HCT116 (cell line): ENCODE data around the gene PHYHIPL. TPM values are rescaled to one million over a fixed set of nuclear protein-coding genes. Genes with fewer than 3 reads are reported as not detected.

Experiments used
- ATAC-seq: fragments of 200-7000 bp; cut with Tn5 transposase; 2 replicates; pipeline ENCODE4 v1.9.1; 2020; ENCODE audit warnings: mild to moderate bottlenecking, moderate library complexity
- BruUV-seq: library from RNA; stranded (reverse); fragments of 400-500 nt; replicated peaks from 2 replicates; lab custom pipeline; 2021; lab: Mats Ljungman, UMichigan
- CTCF ChIA-PET: fragments of 300-600 bp; sonication (Branson Sonifier 250); formaldehyde crosslinking; loops from one replicate; lab custom pipeline; 2021; ENCODE audit warnings: antibody characterized with exemption; lab: Charles Lee
- POLR2A ChIA-PET: fragments of 300-600, 350-600 bp; sonication (Branson Sonifier 250); formaldehyde crosslinking; loops from one replicate; lab custom pipeline; 2021; ENCODE audit warnings: antibody characterized with exemption; lab: Charles Lee
- RAD21 ChIA-PET, 2 experiments: fragments of 300-600 bp; sonication (Branson Sonifier 250); formaldehyde crosslinking; loops; one replicate each; lab custom pipeline; 2023; ENCODE audit warnings: low total read pairs in 2 of 2; ENCODE audit not compliant: uncharacterized antibody in 2 of 2, unreplicated experiment in 2 of 2, low non-redundant PET in 1 of 2; lab: Charles Lee
- DNase-seq: peaks from one replicate; pipeline ENCODE4 v3.0.0-alpha.2; 2010; ENCODE audit warnings: low read depth, low spot score
- H2AFZ ChIP-seq: fragments of 200-600 bp; shearing (Covaris generic), sonication (generic); 2 replicates; pipeline ENCODE4 v1.6.1; 2017; ENCODE audit warnings: low read depth, mixed run types, mixed read lengths, antibody characterized with exemption, low read length; ENCODE audit not compliant: poor library complexity, severe bottlenecking
- H3K27ac ChIP-seq: 2 replicates; pipeline ENCODE4 v1.5.1; 2012; ENCODE audit warnings: low read depth, low read length
- H3K27me3 ChIP-seq: fragments of 200-600 bp; sonication (generic); 2 replicates; pipeline ENCODE4 v1.6.1; 2016; ENCODE audit warnings: mixed run types, low read length, mixed read lengths; ENCODE audit not compliant: insufficient read depth
- H3K36me3 ChIP-seq, 2 experiments: fragments of 200-500 bp in 1 of 2; fragments of 200-600 bp in 1 of 2; sonication (Bioruptor generic) in 1 of 2; sonication (generic) in 1 of 2; 2 replicates each; pipeline versions ENCODE4 v1.5.1 to v1.6.1; 2014 to 2016; ENCODE audit warnings: low read length in 2 of 2, inconsistent platforms in 1 of 2, mixed read lengths in 1 of 2, mixed run types in 1 of 2; ENCODE audit not compliant: insufficient read depth in 2 of 2, control insufficient read depth in 1 of 2
- H3K4me1 ChIP-seq, 2 experiments: fragments of 200-600 bp in 1 of 2; sonication (generic) in 1 of 2; 2 replicates each; pipeline versions ENCODE4 v1.5.1 to v1.6.1; 2012 to 2017; ENCODE audit warnings: low read length in 2 of 2, inconsistent platforms in 1 of 2, mild to moderate bottlenecking in 1 of 2, mixed read lengths in 1 of 2, mixed run types in 1 of 2, moderate library complexity in 1 of 2; ENCODE audit not compliant: insufficient read depth in 2 of 2, control insufficient read depth in 1 of 2
- H3K4me2 ChIP-seq: fragments of 200-600 bp; sonication (generic); 2 replicates; pipeline ENCODE4 v1.6.1; 2017; ENCODE audit warnings: mixed run types, low read length, mixed read lengths
- H3K4me3 ChIP-seq, 2 experiments: fragments of 200-600 bp in 1 of 2; sonication (generic) in 1 of 2; replicated peaks in 1 of 2; 2 replicates each; pipeline ENCODE4 v1.5.1; 2011 to 2016; ENCODE audit warnings: low read length in 2 of 2, control low read depth in 1 of 2, low read depth in 1 of 2, mild to moderate bottlenecking in 1 of 2, mixed read lengths in 1 of 2, mixed run types in 1 of 2
- H3K79me2 ChIP-seq: fragments of 200-600 bp; sonication (generic); 2 replicates; pipeline ENCODE4 v1.6.1; 2017; ENCODE audit warnings: mild to moderate bottlenecking, mixed run types, low read length, moderate library complexity, mixed read lengths; ENCODE audit not compliant: insufficient read depth
- H3K9ac ChIP-seq: fragments of 200-600 bp; sonication (generic); 2 replicates; pipeline ENCODE4 v1.6.1; 2016; ENCODE audit warnings: low read length, mixed read lengths
- H3K9me2 ChIP-seq: fragments of 200-600 bp; sonication (generic), shearing (Covaris generic); 2 replicates; pipeline ENCODE4 v1.6.1; 2017; ENCODE audit warnings: mixed run types, mild to moderate bottlenecking, moderate library complexity; ENCODE audit not compliant: insufficient read depth
- H3K9me3 ChIP-seq, 2 experiments: fragments of 200-500 bp in 1 of 2; fragments of 200-600 bp in 1 of 2; sonication (Bioruptor generic) in 1 of 2; sonication (generic) in 1 of 2; 2 replicates each; pipeline ENCODE4 v1.6.1; 2014 to 2017; ENCODE audit warnings: low read length in 2 of 2, mixed read lengths in 2 of 2, inconsistent platforms in 1 of 2, low read depth in 1 of 2, mild to moderate bottlenecking in 1 of 2, mixed run types in 1 of 2, moderate library complexity in 1 of 2; ENCODE audit not compliant: control insufficient read depth in 1 of 2, insufficient read depth in 1 of 2
- H4K20me1 ChIP-seq: fragments of 200-600 bp; sonication (generic), shearing (Covaris generic); 2 replicates; pipeline ENCODE4 v1.6.1; 2017; ENCODE audit warnings: mixed run types, mild to moderate bottlenecking, moderate library complexity; ENCODE audit not compliant: insufficient read depth
- EGR1 ChIP-seq: IDR thresholded peaks from 2 replicates; pipeline ENCODE4 v1.6.1; 2012; ENCODE audit warnings: low read depth
- EZH2phosphoT487 ChIP-seq: fragments of 200-600 bp; IDR thresholded peaks from 2 replicates; pipeline ENCODE4 v1.6.1; 2018; ENCODE audit warnings: antibody characterized with exemption, borderline replicate concordance
- JUND ChIP-seq: IDR thresholded peaks from 2 replicates; pipeline ENCODE4 v1.6.1; 2012
- POLR2A ChIP-seq: IDR thresholded peaks from 2 replicates; pipeline ENCODE4 v1.7.0; 2011; ENCODE audit warnings: borderline replicate concordance; ENCODE audit not compliant: insufficient read depth, insufficient read length; ENCODE audit errors: extremely low read depth
- REST ChIP-seq: IDR thresholded peaks from 2 replicates; pipeline ENCODE4 v1.6.1; 2012; ENCODE audit warnings: low read depth
- SIN3A ChIP-seq: IDR thresholded peaks from 2 replicates; pipeline ENCODE4 v1.6.1; 2012; ENCODE audit warnings: low read depth
- SP1 ChIP-seq: IDR thresholded peaks from 2 replicates; pipeline ENCODE4 v1.6.1; 2012; ENCODE audit warnings: low read depth
- SRF ChIP-seq: IDR thresholded peaks from 2 replicates; pipeline ENCODE4 v1.6.1; 2012; ENCODE audit warnings: low read depth
- TCF7L2 ChIP-seq: IDR thresholded peaks from 2 replicates; pipeline ENCODE4 v1.7.0; 2011; ENCODE audit warnings: borderline replicate concordance, inconsistent platforms; ENCODE audit not compliant: insufficient read depth, insufficient read length; ENCODE audit errors: extremely low read depth
- YY1 ChIP-seq: IDR thresholded peaks from 2 replicates; pipeline ENCODE4 v1.6.1; 2011; ENCODE audit warnings: low read length, low read depth, moderate library complexity, mild to moderate bottlenecking; ENCODE audit not compliant: insufficient replicate concordance; ENCODE audit errors: extremely low read depth
- ZFX ChIP-seq: fragments of 450-650 bp; IDR thresholded peaks from 2 replicates; pipeline ENCODE4 v1.6.1; 2017
- ZNF274 ChIP-seq: fragments of 200-500 bp; sonication (Bioruptor generic); IDR thresholded peaks from 2 replicates; pipeline ENCODE4 v1.6.1; 2014; ENCODE audit warnings: mild to moderate bottlenecking, low read depth, low read length, inconsistent platforms
- intact Hi-C: fragments of 100-400 bp; cut with micrococcal nuclease; formaldehyde crosslinking; loops from 2 replicates; pipeline ENCODE4 v1.10.0; 2022
- total RNA-seq: library from RNA; stranded (reverse); gene quantifications from one replicate; pipeline ENCODE4 v1.2.1, GENCODE V29; 2021; ENCODE audit not compliant: unreplicated experiment
- TF ChIP-seq, protein P1 (sequence below): IDR thresholded peaks from 2 replicates; pipeline ENCODE4 v1.6.1; 2012
- TF ChIP-seq, protein P2 (sequence below): IDR thresholded peaks from 2 replicates; pipeline ENCODE4 v1.6.1; 2011; ENCODE audit warnings: mild to moderate bottlenecking, low read length, moderate library complexity; ENCODE audit not compliant: insufficient replicate concordance; ENCODE audit errors: extremely low read depth

Gene PHYHIPL
- total RNA-seq, 1 experiment from 2014 or later = not detected

GRCh38 chr10:59268460-59268859, 92.0 kb downstream of the PHYHIPL start:
- RAD21 ChIA-PET = no interaction called here
- H3K4me1 ChIP-seq = no peaks in the 10 kb centered on the region

DNA sequence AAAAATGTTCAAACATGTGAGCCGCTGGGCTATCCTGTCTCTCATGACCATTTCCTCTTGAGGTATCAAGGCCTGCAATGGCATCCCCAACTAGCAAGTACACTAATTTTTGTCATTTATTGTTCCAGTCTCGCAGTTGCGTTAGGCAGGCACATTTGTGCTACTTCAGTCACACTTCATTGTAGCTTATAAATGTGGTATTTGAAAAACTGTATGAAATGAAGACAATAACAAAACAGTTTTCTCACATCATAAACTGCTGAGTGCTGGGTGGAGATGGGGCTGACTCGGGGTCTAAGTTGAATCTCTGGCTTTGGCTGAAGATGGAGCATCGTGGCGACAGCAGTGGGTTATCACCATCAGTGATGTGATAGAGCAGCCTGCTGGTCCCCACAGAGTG, 93.2 kb downstream of the PHYHIPL start:
- Histone ChIP-seq H3K9me2 (0 out of 2 replicates have a peak, but pooled peaks cover 3% of the 10 kb centered on the region), H3K27me3 (peaks cover 59% of the 10 kb centered on the region), H3K9me3 (no peaks in the 10 kb centered on the region), H3K4me1 (no peaks in the 10 kb centered on the region), H3K36me3 (no peaks in the 10 kb centered on the region), H4K20me1 (no peaks in the 10 kb centered on the region; the same call in 1 of the 2 replicates), H3K79me2 (no peaks in the 10 kb centered on the region), H3K4me3 (no peak overlapping the region), H3K4me2 (no peak overlapping the region), H3K27ac (no peak overlapping the region), H3K9ac (no peak overlapping the region), H2AFZ (no peak overlapping the region)
- ChIA-PET CTCF (no interaction called here), POLR2A (no interaction called here), RAD21 (no interaction called here)
- ATAC-seq (no peak), DNase-seq (no peak)
- intact Hi-C loops = no loop called here
- no TSS peak for BruUV-seq
- TF ChIP-seq SRF (no peak), SIN3A (no peak), ZNF274 (no peak), TCF7L2 (no peak), REST (no peak), SP1 (no peak), POLR2A (no peak), EGR1 (no peak), ZFX (no peak)
- TF ChIP-seq, protein P1, sequence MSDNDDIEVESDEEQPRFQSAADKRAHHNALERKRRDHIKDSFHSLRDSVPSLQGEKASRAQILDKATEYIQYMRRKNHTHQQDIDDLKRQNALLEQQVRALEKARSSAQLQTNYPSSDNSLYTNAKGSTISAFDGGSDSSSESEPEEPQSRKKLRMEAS = no peak
- TF ChIP-seq, protein P2, sequence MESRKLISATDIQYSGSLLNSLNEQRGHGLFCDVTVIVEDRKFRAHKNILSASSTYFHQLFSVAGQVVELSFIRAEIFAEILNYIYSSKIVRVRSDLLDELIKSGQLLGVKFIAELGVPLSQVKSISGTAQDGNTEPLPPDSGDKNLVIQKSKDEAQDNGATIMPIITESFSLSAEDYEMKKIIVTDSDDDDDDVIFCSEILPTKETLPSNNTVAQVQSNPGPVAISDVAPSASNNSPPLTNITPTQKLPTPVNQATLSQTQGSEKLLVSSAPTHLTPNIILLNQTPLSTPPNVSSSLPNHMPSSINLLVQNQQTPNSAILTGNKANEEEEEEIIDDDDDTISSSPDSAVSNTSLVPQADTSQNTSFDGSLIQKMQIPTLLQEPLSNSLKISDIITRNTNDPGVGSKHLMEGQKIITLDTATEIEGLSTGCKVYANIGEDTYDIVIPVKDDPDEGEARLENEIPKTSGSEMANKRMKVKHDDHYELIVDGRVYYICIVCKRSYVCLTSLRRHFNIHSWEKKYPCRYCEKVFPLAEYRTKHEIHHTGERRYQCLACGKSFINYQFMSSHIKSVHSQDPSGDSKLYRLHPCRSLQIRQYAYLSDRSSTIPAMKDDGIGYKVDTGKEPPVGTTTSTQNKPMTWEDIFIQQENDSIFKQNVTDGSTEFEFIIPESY = no peak

More at GRCh38 chr10:59268460-59268859, 92.0 kb downstream of the PHYHIPL start:
- no peaks in the 10 kb centered on the region; the same call in 1 of the 2 replicates for H4K20me1 ChIP-seq
- no peak overlapping the region for H3K4me2 ChIP-seq
- H3K27ac ChIP-seq = no peak overlapping the region
- ATAC-seq (no peak), DNase-seq (no peak)
- TF ChIP-seq JUND = no peak
- no peak for TF ChIP-seq EZH2phosphoT487
- TF ChIP-seq YY1 = no peak
- no peak for TF ChIP-seq EGR1
- H2AFZ ChIP-seq = no peak overlapping the region
- CTCF ChIA-PET = no interaction called here
- H3K9me2 ChIP-seq = 0 out of 2 replicates have a peak, but pooled peaks cover 3% of the 10 kb centered on the region
- no peak overlapping the region for H3K9ac ChIP-seq
- no TSS peak for BruUV-seq
- intact Hi-C loops = no loop called here
- H3K36me3 ChIP-seq = no peaks in the 10 kb centered on the region
- no peaks in the 10 kb centered on the region for H3K9me3 ChIP-seq
- no peaks in the 10 kb centered on the region for H3K79me2 ChIP-seq
- no peak overlapping the region for H3K4me3 ChIP-seq
- POLR2A ChIA-PET = no interaction called here
- peaks cover 62% of the 10 kb centered on the region for H3K27me3 ChIP-seq
